Measurements from ENCODE around the gene BEX4. TPM values are rescaled to one million over a fixed set of nuclear protein-coding genes. Genes with fewer than 3 reads are reported as not detected.
A peak's percentile ranks its signal among the peaks of the same experiment; 100 is the strongest.

The BEX4 gene
- polyA plus RNA-seq, 1 experiment = 21.1 TPM

DNA sequence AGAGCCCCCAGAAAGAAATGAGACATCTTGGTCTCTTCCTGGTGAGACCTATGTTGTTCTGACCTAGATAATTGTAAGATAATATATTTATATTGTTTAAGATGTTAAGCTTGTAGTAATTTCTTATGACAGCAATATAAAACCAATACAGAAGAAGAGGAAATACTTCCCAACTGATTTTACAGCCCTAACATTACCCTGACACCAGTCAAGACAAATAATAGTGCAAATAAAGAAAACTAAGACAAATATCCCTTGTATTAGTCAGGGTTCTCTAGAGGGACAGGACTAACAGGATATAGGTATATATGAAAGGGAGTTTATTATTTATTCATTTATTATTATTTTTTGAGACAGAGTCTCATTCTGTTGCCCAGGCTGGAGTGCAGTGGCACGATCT lies 21.4 kb downstream of the BEX4 start:
- CTCF ChIA-PET = no interaction called here
- no peak for DNase-seq (ENCODE audit: low read depth, low spot score)
- Histone ChIP-seq H3K4me3 (ENCODE audit: low read depth, low read length) (no peak overlapping the region), H3K27ac (ENCODE audit: low read depth, low read length) (no peak overlapping the region), H3K9me3 (ENCODE audit: control insufficient read depth, insufficient read depth, low read length) (no peaks in the 10 kb centered on the region), H3K27me3 (ENCODE audit: control insufficient read depth, insufficient read depth, low read length) (no peaks in the 10 kb centered on the region)
- no peak for TF ChIP-seq CTCF (IDR thresholded peaks at IDR 0.05; ENCODE audit: low read depth, low read length)
- POLR2A ChIA-PET = no interaction called here

- Histone ChIP-seq H3K4me3 (ENCODE audit: low read depth, low read length) (no peak overlapping the region), H3K27me3 (ENCODE audit: control insufficient read depth, insufficient read depth, low read length) (no peaks in the 10 kb centered on the region), H3K9me3 (ENCODE audit: control insufficient read depth, insufficient read depth, low read length) (no peaks in the 10 kb centered on the region), H3K27ac (ENCODE audit: low read depth, low read length) (no peak overlapping the region)
- CTCF ChIA-PET = no interaction called here
- no peak for TF ChIP-seq CTCF (IDR thresholded peaks at IDR 0.05; ENCODE audit: low read depth, low read length)
- no peak for DNase-seq (ENCODE audit: low read depth, low spot score)
- POLR2A ChIA-PET = no interaction called here
Measured at GRCh38 chrX:103240155-103240554, 25.2 kb downstream of the BEX4 start.

DNA sequence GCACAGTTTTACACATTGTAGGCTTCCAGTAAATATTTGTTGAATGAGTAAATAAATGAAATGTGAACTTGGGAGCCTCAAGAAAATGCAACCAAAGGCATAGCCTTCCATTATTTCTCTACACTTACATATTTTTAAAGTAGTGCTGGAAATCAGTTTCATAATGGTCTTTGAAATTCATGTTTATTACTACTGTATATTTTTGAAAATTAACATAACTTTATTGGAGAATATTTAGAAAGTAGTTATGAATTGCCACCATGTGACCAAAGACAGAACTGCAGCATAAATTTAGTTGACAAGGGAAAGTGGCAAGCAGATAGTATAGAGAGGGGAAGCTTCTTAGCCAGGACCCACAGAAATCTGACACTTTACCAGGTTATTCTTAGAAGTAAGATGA lies 33.6 kb downstream of the BEX4 start:
- no peak overlapping the region for H3K4me3 ChIP-seq (ENCODE audit: low read depth, low read length)
- peak; percentile 41 for TF ChIP-seq CTCF (IDR thresholded peaks at IDR 0.05; ENCODE audit: low read depth, low read length)
- DNase-seq (ENCODE audit: low read depth, low spot score) = no peak
- CTCF ChIA-PET = interaction anchor here (2.0 kb wide), 1 partner anchor 37 kb away, joined by 7 read pairs; no protein-coding TSS in a partner anchor
- H3K27me3 ChIP-seq (ENCODE audit: control insufficient read depth, insufficient read depth, low read length) = peaks cover 3% of the 10 kb centered on the region
- H3K9me3 ChIP-seq (ENCODE audit: control insufficient read depth, insufficient read depth, low read length) = no peaks in the 10 kb centered on the region
- POLR2A ChIA-PET = no interaction called here
- H3K27ac ChIP-seq (ENCODE audit: low read depth, low read length) = no peak overlapping the region

DNA sequence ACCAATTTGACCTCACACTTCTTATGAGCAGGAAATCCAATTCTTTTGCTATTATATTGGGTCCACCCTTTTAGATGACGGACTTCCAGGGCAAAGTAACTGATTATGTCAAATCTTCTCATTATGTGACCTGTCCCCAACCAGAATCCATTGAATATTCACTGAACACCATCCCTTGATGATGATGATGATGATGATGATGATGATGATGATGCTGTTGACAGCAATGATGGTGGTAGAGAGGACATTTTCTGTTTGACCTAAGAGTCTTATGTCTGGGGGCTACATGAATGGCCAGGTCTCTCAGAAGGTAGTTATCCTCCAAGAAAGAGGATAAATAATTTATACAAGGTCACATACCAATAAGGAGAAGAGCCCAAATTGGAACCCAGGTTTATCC lies 34.9 kb downstream of the BEX4 start:
- Histone ChIP-seq H3K4me3 (ENCODE audit: low read depth, low read length) (no peak overlapping the region), H3K27ac (ENCODE audit: low read depth, low read length) (no peak overlapping the region), H3K27me3 (ENCODE audit: control insufficient read depth, insufficient read depth, low read length) (peaks cover 3% of the 10 kb centered on the region), H3K9me3 (ENCODE audit: control insufficient read depth, insufficient read depth, low read length) (no peaks in the 10 kb centered on the region; the same call in 1 of the 2 replicates)
- no peak for DNase-seq (ENCODE audit: low read depth, low spot score)
- no peak for TF ChIP-seq CTCF (IDR thresholded peaks at IDR 0.05; ENCODE audit: low read depth, low read length)
- CTCF ChIA-PET = interaction anchor here (2.0 kb wide), 1 partner anchor 38 kb away, joined by 7 read pairs; no protein-coding TSS in a partner anchor
- POLR2A ChIA-PET = no interaction called here

GRCh38 chrX:103250977-103251376 lies 36.1 kb downstream of the BEX4 start:
- TF ChIP-seq CTCF (IDR thresholded peaks at IDR 0.05; ENCODE audit: low read depth, low read length) = no peak
- ChIA-PET POLR2A (no interaction called here), CTCF (no interaction called here)
- Histone ChIP-seq H3K27me3 (ENCODE audit: control insufficient read depth, insufficient read depth, low read length) (peaks cover 3% of the 10 kb centered on the region), H3K27ac (ENCODE audit: low read depth, low read length) (no peak overlapping the region), H3K9me3 (ENCODE audit: control insufficient read depth, insufficient read depth, low read length) (no peaks in the 10 kb centered on the region; the same call in 1 of the 2 replicates), H3K4me3 (ENCODE audit: low read depth, low read length) (no peak overlapping the region)
- no peak for DNase-seq (ENCODE audit: low read depth, low spot score)

Measured in AG04450 (cell line).